Measurements from ENCODE around the gene BANP.

The BANP gene

GRCh38 chr16:87966064-87966645 lies 14.9 kb downstream of the BANP start:
- no peak for FAIRE-seq
- no peak for DNase-seq (ENCODE audit: insufficient read length, low spot score)

GRCh38 chr16:87966685-87967185 lies 15.5 kb downstream of the BANP start:
- DNase-seq (ENCODE audit: insufficient read length, low spot score) (no peak), FAIRE-seq (no peak)
- TF ChIP-seq POLR2AphosphoS5 (IDR thresholded peaks at IDR 0.05; ENCODE audit: low read depth, low read length) (no peak), POU2F2 (IDR thresholded peaks at IDR 0.05; ENCODE audit: low read depth, low read length) (no peak), POLR2A (IDR thresholded peaks at IDR 0.05; ENCODE audit: low read depth, low read length) (no peak), TAF1 (IDR thresholded peaks at IDR 0.05; ENCODE audit: low read depth, low read length) (no peak), SPI1 (IDR thresholded peaks at IDR 0.05; ENCODE audit: low read depth, low read length) (no peak), PAX5 (IDR thresholded peaks at IDR 0.05; ENCODE audit: insufficient read depth, low read length, severe bottlenecking) (no peak)

More at GRCh38 chr16:87966064-87966645, 14.9 kb downstream of the BANP start:
- TF ChIP-seq TAF1 (IDR thresholded peaks at IDR 0.05; ENCODE audit: low read depth, low read length) (no peak), POLR2AphosphoS5 (IDR thresholded peaks at IDR 0.05; ENCODE audit: low read depth, low read length) (no peak), PAX5 (IDR thresholded peaks at IDR 0.05; ENCODE audit: insufficient read depth, low read length, severe bottlenecking) (no peak), POU2F2 (IDR thresholded peaks at IDR 0.05; ENCODE audit: low read depth, low read length) (no peak), SPI1 (IDR thresholded peaks at IDR 0.05; ENCODE audit: low read depth, low read length) (no peak), POLR2A (IDR thresholded peaks at IDR 0.05; ENCODE audit: low read depth, low read length) (no peak)

GRCh38 chr16:87968541-87968940 lies 17.3 kb downstream of the BANP start:
- FAIRE-seq (no peak), DNase-seq (ENCODE audit: insufficient read length, low spot score) (no peak)
- TF ChIP-seq POU2F2 (IDR thresholded peaks at IDR 0.05; ENCODE audit: low read depth, low read length) (no peak), POLR2AphosphoS5 (IDR thresholded peaks at IDR 0.05; ENCODE audit: low read depth, low read length) (no peak), SPI1 (IDR thresholded peaks at IDR 0.05; ENCODE audit: low read depth, low read length) (no peak), TAF1 (IDR thresholded peaks at IDR 0.05; ENCODE audit: low read depth, low read length) (no peak), PAX5 (IDR thresholded peaks at IDR 0.05; ENCODE audit: insufficient read depth, low read length, severe bottlenecking) (no peak), POLR2A (IDR thresholded peaks at IDR 0.05; ENCODE audit: low read depth, low read length) (no peak)

- TF ChIP-seq SPI1 (IDR thresholded peaks at IDR 0.05; ENCODE audit: low read depth, low read length) = no peak
- no peak for TF ChIP-seq TAF1 (IDR thresholded peaks at IDR 0.05; ENCODE audit: low read depth, low read length)
- TF ChIP-seq POU2F2 (IDR thresholded peaks at IDR 0.05; ENCODE audit: low read depth, low read length) = no peak
- no peak for TF ChIP-seq POLR2AphosphoS5 (IDR thresholded peaks at IDR 0.05; ENCODE audit: low read depth, low read length)
- no peak for TF ChIP-seq PAX5 (IDR thresholded peaks at IDR 0.05; ENCODE audit: insufficient read depth, low read length, severe bottlenecking)
- no peak for TF ChIP-seq POLR2A (IDR thresholded peaks at IDR 0.05; ENCODE audit: low read depth, low read length)
- no peak for FAIRE-seq
- no peak for DNase-seq (ENCODE audit: insufficient read length, low spot score)
Measured at GRCh38 chr16:87970186-87970585, 19.0 kb downstream of the BANP start.

GRCh38 chr16:87971933-87972332 lies 20.7 kb downstream of the BANP start:
- no peak for TF ChIP-seq POLR2A (IDR thresholded peaks at IDR 0.05; ENCODE audit: low read depth, low read length)
- no peak for TF ChIP-seq POLR2AphosphoS5 (IDR thresholded peaks at IDR 0.05; ENCODE audit: low read depth, low read length)
- TF ChIP-seq SPI1 (IDR thresholded peaks at IDR 0.05; ENCODE audit: low read depth, low read length) = no peak
- TF ChIP-seq POU2F2 (IDR thresholded peaks at IDR 0.05; ENCODE audit: low read depth, low read length) = no peak
- TF ChIP-seq TAF1 (IDR thresholded peaks at IDR 0.05; ENCODE audit: low read depth, low read length) = no peak
- TF ChIP-seq PAX5 (IDR thresholded peaks at IDR 0.05; ENCODE audit: insufficient read depth, low read length, severe bottlenecking) = no peak
- FAIRE-seq (no peak), DNase-seq (ENCODE audit: insufficient read length, low spot score) (no peak)

GRCh38 chr16:87973717-87974116 lies 22.5 kb downstream of the BANP start:
- no peak for DNase-seq (ENCODE audit: insufficient read length, low spot score)
- TF ChIP-seq POLR2A (IDR thresholded peaks at IDR 0.05; ENCODE audit: low read depth, low read length) = no peak
- TF ChIP-seq PAX5 (IDR thresholded peaks at IDR 0.05; ENCODE audit: insufficient read depth, low read length, severe bottlenecking) = no peak
- TF ChIP-seq POLR2AphosphoS5 (IDR thresholded peaks at IDR 0.05; ENCODE audit: low read depth, low read length) = no peak
- TF ChIP-seq POU2F2 (IDR thresholded peaks at IDR 0.05; ENCODE audit: low read depth, low read length) = no peak
- no peak for TF ChIP-seq TAF1 (IDR thresholded peaks at IDR 0.05; ENCODE audit: low read depth, low read length)
- TF ChIP-seq SPI1 (IDR thresholded peaks at IDR 0.05; ENCODE audit: low read depth, low read length) = no peak
- FAIRE-seq = no peak

GRCh38 chr16:87974178-87974577 lies 22.9 kb downstream of the BANP start:
- TF ChIP-seq SPI1 (IDR thresholded peaks at IDR 0.05; ENCODE audit: low read depth, low read length) (no peak), POU2F2 (IDR thresholded peaks at IDR 0.05; ENCODE audit: low read depth, low read length) (no peak), POLR2A (IDR thresholded peaks at IDR 0.05; ENCODE audit: low read depth, low read length) (no peak), TAF1 (IDR thresholded peaks at IDR 0.05; ENCODE audit: low read depth, low read length) (no peak), POLR2AphosphoS5 (IDR thresholded peaks at IDR 0.05; ENCODE audit: low read depth, low read length) (no peak), PAX5 (IDR thresholded peaks at IDR 0.05; ENCODE audit: insufficient read depth, low read length, severe bottlenecking) (no peak)
- no peak for FAIRE-seq
- no peak for DNase-seq (ENCODE audit: insufficient read length, low spot score)

GRCh38 chr16:87976665-87977064 lies 25.4 kb downstream of the BANP start:
- no peak for TF ChIP-seq TAF1 (IDR thresholded peaks at IDR 0.05; ENCODE audit: low read depth, low read length)
- no peak for TF ChIP-seq POLR2AphosphoS5 (IDR thresholded peaks at IDR 0.05; ENCODE audit: low read depth, low read length)
- no peak for TF ChIP-seq SPI1 (IDR thresholded peaks at IDR 0.05; ENCODE audit: low read depth, low read length)
- TF ChIP-seq POU2F2 (IDR thresholded peaks at IDR 0.05; ENCODE audit: low read depth, low read length) = no peak
- TF ChIP-seq PAX5 (IDR thresholded peaks at IDR 0.05; ENCODE audit: insufficient read depth, low read length, severe bottlenecking) = no peak
- no peak for TF ChIP-seq POLR2A (IDR thresholded peaks at IDR 0.05; ENCODE audit: low read depth, low read length)
- FAIRE-seq (no peak), DNase-seq (ENCODE audit: insufficient read length, low spot score) (no peak)

GRCh38 chr16:87978127-87978526 lies 26.9 kb downstream of the BANP start:
- TF ChIP-seq POU2F2 (IDR thresholded peaks at IDR 0.05; ENCODE audit: low read depth, low read length) = no peak
- no peak for TF ChIP-seq POLR2AphosphoS5 (IDR thresholded peaks at IDR 0.05; ENCODE audit: low read depth, low read length)
- TF ChIP-seq SPI1 (IDR thresholded peaks at IDR 0.05; ENCODE audit: low read depth, low read length) = no peak
- no peak for TF ChIP-seq PAX5 (IDR thresholded peaks at IDR 0.05; ENCODE audit: insufficient read depth, low read length, severe bottlenecking)
- no peak for TF ChIP-seq POLR2A (IDR thresholded peaks at IDR 0.05; ENCODE audit: low read depth, low read length)
- no peak for TF ChIP-seq TAF1 (IDR thresholded peaks at IDR 0.05; ENCODE audit: low read depth, low read length)
- no peak for DNase-seq (ENCODE audit: insufficient read length, low spot score)
- FAIRE-seq = no peak
